ENCODE results near the gene TTC7B. TPM values are rescaled to one million over a fixed set of nuclear protein-coding genes. Genes with fewer than 3 reads are reported as not detected.

The TTC7B gene
- polyA plus RNA-seq, 1 donor (not counting 4 experiments of a cell fraction or from before 2014, with no cell fraction given) = 21.4 TPM

- Histone ChIP-seq H3K27me3 (ENCODE audit: control insufficient read depth, extremely low read depth, insufficient read depth, low read length) (no peaks in the 10 kb centered on the region), H3K36me3 (ENCODE audit: control insufficient read depth in 2 of 2, extremely low read depth in 1 of 2, insufficient read depth in 2 of 2, low read length in 2 of 2) (peaks cover 4 to 15% of the 10 kb centered on the region in 2 experiments), H3K9ac (ENCODE audit: control insufficient read depth, extremely low read depth, insufficient read depth, low read length) (no peak overlapping the region), H3K4me3 (ENCODE audit: control insufficient read depth in 2 of 3, extremely low read depth in 1 of 3, insufficient read depth in 2 of 3, low read depth in 1 of 3, low read length in 3 of 3) (no peak overlapping the region), H3K27ac (ENCODE audit: control insufficient read depth, insufficient read depth, low read length) (no peak overlapping the region), H3K9me3 (ENCODE audit: control insufficient read depth, low read depth, low read length) (no peaks in the 10 kb centered on the region), H3K9me1 (ENCODE audit: control insufficient read depth, extremely low read depth, insufficient read depth, low read length) (no peaks in the 10 kb centered on the region), H3K4me1 (ENCODE audit: control insufficient read depth, extremely low read depth, insufficient read depth, low read length) (no peaks in the 10 kb centered on the region), H2AFZ (ENCODE audit: control insufficient read depth, low read length) (no peak overlapping the region), H4K20me1 (ENCODE audit: control insufficient read depth, extremely low read depth, insufficient read depth, low read length) (no peaks in the 10 kb centered on the region), H3K4me2 (ENCODE audit: control insufficient read depth, extremely low read depth, insufficient read depth, low read depth, low read length) (no peak overlapping the region), H3K79me2 (ENCODE audit: control insufficient read depth, insufficient read depth, low read length) (no peaks in the 10 kb centered on the region)
- no peak for DNase-seq (ENCODE audit: low read depth, low spot score)
- no peak for FAIRE-seq
- dilution Hi-C loops (cut with MboI; ENCODE audit: extremely low pct_ligation_motif_present, low sequenced_read_pairs) = no loop called here
- TF ChIP-seq CTCF (optimal IDR thresholded peaks at IDR 0.05 in 1 of 3, IDR thresholded peaks at IDR 0.05 in 1 of 3, conservative IDR thresholded peaks at IDR 0.05 in 1 of 3; ENCODE audit: extremely low read depth in 1 of 3, insufficient read depth in 2 of 3, low read length in 3 of 3) = no peak
- no peak for TF ChIP-seq EZH2 (IDR thresholded peaks at IDR 0.05; ENCODE audit: low read length)
These were observed 34.4 kb downstream of the TTC7B start for GRCh38 chr14:90781876-90782275.

GRCh38 chr14:90781344-90781761 lies 34.9 kb downstream of the TTC7B start:
- DNase-seq (ENCODE audit: low read depth, low spot score) (no peak), FAIRE-seq (no peak)
- no peaks in the 10 kb centered on the region for H3K9me1 ChIP-seq (ENCODE audit: control insufficient read depth, extremely low read depth, insufficient read depth, low read length)
- no peak overlapping the region for H3K27ac ChIP-seq (ENCODE audit: control insufficient read depth, insufficient read depth, low read length)
- TF ChIP-seq CTCF (optimal IDR thresholded peaks at IDR 0.05 in 1 of 3, IDR thresholded peaks at IDR 0.05 in 1 of 3, conservative IDR thresholded peaks at IDR 0.05 in 1 of 3; ENCODE audit: extremely low read depth in 1 of 3, insufficient read depth in 2 of 3, low read length in 3 of 3) = no peak
- no peak for TF ChIP-seq EZH2 (IDR thresholded peaks at IDR 0.05; ENCODE audit: low read length)
- H2AFZ ChIP-seq (ENCODE audit: control insufficient read depth, low read length) = no peak overlapping the region
- H3K79me2 ChIP-seq (ENCODE audit: control insufficient read depth, insufficient read depth, low read length) = no peaks in the 10 kb centered on the region
- no peaks in the 10 kb centered on the region for H3K4me1 ChIP-seq (ENCODE audit: control insufficient read depth, extremely low read depth, insufficient read depth, low read length)
- no peaks in the 10 kb centered on the region for H3K27me3 ChIP-seq (ENCODE audit: control insufficient read depth, extremely low read depth, insufficient read depth, low read length)
- dilution Hi-C loops (cut with MboI; ENCODE audit: extremely low pct_ligation_motif_present, low sequenced_read_pairs) = no loop called here
- no peaks in the 10 kb centered on the region for H3K9me3 ChIP-seq (ENCODE audit: control insufficient read depth, low read depth, low read length)
- no peaks in the 10 kb centered on the region for H4K20me1 ChIP-seq (ENCODE audit: control insufficient read depth, extremely low read depth, insufficient read depth, low read length)
- peaks cover 4 to 15% of the 10 kb centered on the region in 2 experiments for H3K36me3 ChIP-seq (ENCODE audit: control insufficient read depth in 2 of 2, extremely low read depth in 1 of 2, insufficient read depth in 2 of 2, low read length in 2 of 2)
- no peak overlapping the region for H3K4me3 ChIP-seq (ENCODE audit: control insufficient read depth in 2 of 3, extremely low read depth in 1 of 3, insufficient read depth in 2 of 3, low read depth in 1 of 3, low read length in 3 of 3)
- H3K9ac ChIP-seq (ENCODE audit: control insufficient read depth, extremely low read depth, insufficient read depth, low read length) = no peak overlapping the region
- H3K4me2 ChIP-seq (ENCODE audit: control insufficient read depth, extremely low read depth, insufficient read depth, low read depth, low read length) = no peak overlapping the region

Data from keratinocyte (primary cell).